Vagina (tissue), 2 donors: ENCODE results near the gene OTOS. TPM values are rescaled to one million over a fixed set of nuclear protein-coding genes. Genes with fewer than 3 reads are reported as not detected.

Source experiments
- DNase-seq, 2 donors: peaks; one replicate each; pipeline ENCODE4 v3.0.0-alpha.2; 2017; ENCODE audit errors: extremely low spot score in 2 of 2
- H3K27ac ChIP-seq: fragments of 200-600 bp; sonication (generic); one replicate; pipeline ENCODE4 v1.5.1; 2019
- H3K27me3 ChIP-seq: fragments of 200-600 bp; sonication (generic); one replicate; pipeline ENCODE4 v1.5.1; 2019
- H3K36me3 ChIP-seq, 2 donors: fragments of 200-600 bp; sonication (generic); one replicate each; pipeline ENCODE4 v1.5.1; 2017 to 2019
- H3K4me1 ChIP-seq: fragments of 200-600 bp; sonication (generic); one replicate; pipeline ENCODE4 v1.5.1; 2019
- H3K4me3 ChIP-seq, 2 donors: fragments of 200-600 bp; sonication (generic); 1 replicate in 1 of 2; 2 replicates in 1 of 2; pipeline ENCODE4 v1.5.1; 2016 to 2019
- H3K9me3 ChIP-seq: fragments of 200-600 bp; sonication (generic); one replicate; pipeline ENCODE4 v1.5.1; 2019
- POLR2A ChIP-seq, 2 donors: fragments of 450-650 bp; IDR thresholded peaks; one replicate each; pipeline ENCODE4 v1.6.1; 2017; ENCODE audit warnings: antibody characterized with exemption in 2 of 2, mild to moderate bottlenecking in 2 of 2, moderate library complexity in 2 of 2
- POLR2AphosphoS5 ChIP-seq, 2 donors: sonication (generic); formaldehyde crosslinking; IDR thresholded peaks; one replicate each; pipeline ENCODE4 v1.9.0; 2017; ENCODE audit warnings: antibody characterized with exemption in 2 of 2, mild to moderate bottlenecking in 2 of 2, low read depth in 1 of 2; ENCODE audit not compliant: insufficient read depth in 1 of 2
- intact Hi-C: fragments of 100-400 bp; cut with DNase I; formaldehyde crosslinking; loops from one replicate; pipeline ENCODE4 v1.15.1; 2023
- total RNA-seq: library from RNA; depleted of rRNA; stranded (reverse); fragments of >200 nt; gene quantifications from one replicate; pipeline ENCODE4 v1.2.3, GENCODE V29; 2016
- TF ChIP-seq, protein P1 (sequence below), 3 experiments: fragments of 450-650 bp in 2 of 3; fragments of 200-600 bp in 1 of 3; sonication (generic) in 1 of 3; IDR thresholded peaks; one replicate each; pipeline ENCODE4 v1.5.1; 2017 to 2019; ENCODE audit warnings: antibody characterized with exemption in 3 of 3, mild to moderate bottlenecking in 2 of 3, moderate library complexity in 2 of 3

Gene OTOS
- total RNA-seq, 1 donor from 2014 or later, result not detected

GRCh38 chr2:240147382-240147781 is 6.9 kb upstream of the OTOS start:
- no peaks in the 10 kb centered on the region for H3K27me3 ChIP-seq
- no peak overlapping the region for H3K27ac ChIP-seq
- no peaks in the 10 kb centered on the region for H3K4me1 ChIP-seq
- intact Hi-C loops, result loop anchor here (5.0 kb wide), 1 partner anchor 90 kb away; no protein-coding TSS in a partner anchor
- H3K36me3 ChIP-seq, result no peaks in the 10 kb centered on the region
- TF ChIP-seq, protein P1, sequence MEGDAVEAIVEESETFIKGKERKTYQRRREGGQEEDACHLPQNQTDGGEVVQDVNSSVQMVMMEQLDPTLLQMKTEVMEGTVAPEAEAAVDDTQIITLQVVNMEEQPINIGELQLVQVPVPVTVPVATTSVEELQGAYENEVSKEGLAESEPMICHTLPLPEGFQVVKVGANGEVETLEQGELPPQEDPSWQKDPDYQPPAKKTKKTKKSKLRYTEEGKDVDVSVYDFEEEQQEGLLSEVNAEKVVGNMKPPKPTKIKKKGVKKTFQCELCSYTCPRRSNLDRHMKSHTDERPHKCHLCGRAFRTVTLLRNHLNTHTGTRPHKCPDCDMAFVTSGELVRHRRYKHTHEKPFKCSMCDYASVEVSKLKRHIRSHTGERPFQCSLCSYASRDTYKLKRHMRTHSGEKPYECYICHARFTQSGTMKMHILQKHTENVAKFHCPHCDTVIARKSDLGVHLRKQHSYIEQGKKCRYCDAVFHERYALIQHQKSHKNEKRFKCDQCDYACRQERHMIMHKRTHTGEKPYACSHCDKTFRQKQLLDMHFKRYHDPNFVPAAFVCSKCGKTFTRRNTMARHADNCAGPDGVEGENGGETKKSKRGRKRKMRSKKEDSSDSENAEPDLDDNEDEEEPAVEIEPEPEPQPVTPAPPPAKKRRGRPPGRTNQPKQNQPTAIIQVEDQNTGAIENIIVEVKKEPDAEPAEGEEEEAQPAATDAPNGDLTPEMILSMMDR (IDR thresholded peaks at IDR 0.05), result no peak
- TF ChIP-seq POLR2A (IDR thresholded peaks at IDR 0.05) (no peak), POLR2AphosphoS5 (IDR thresholded peaks at IDR 0.05; ENCODE audit: insufficient read depth in 1 of 2, low read depth in 1 of 2) (no peak)
- no peak overlapping the region for H3K4me3 ChIP-seq
- DNase-seq, result no peak
- H3K9me3 ChIP-seq, result no peaks in the 10 kb centered on the region

- Histone ChIP-seq H3K27ac (no peak overlapping the region), H3K27me3 (no peaks in the 10 kb centered on the region), H3K4me1 (no peaks in the 10 kb centered on the region), H3K36me3 (no peaks in the 10 kb centered on the region), H3K4me3 (no peak overlapping the region), H3K9me3 (no peaks in the 10 kb centered on the region)
- intact Hi-C loops, result loop anchor here (5.0 kb wide), 1 partner anchor 89 kb away; no protein-coding TSS in a partner anchor
- DNase-seq, result no peak
- TF ChIP-seq, protein P1 (IDR thresholded peaks at IDR 0.05), result no peak
- TF ChIP-seq POLR2A (IDR thresholded peaks at IDR 0.05) (no peak), POLR2AphosphoS5 (IDR thresholded peaks at IDR 0.05; ENCODE audit: insufficient read depth in 1 of 2, low read depth in 1 of 2) (no peak)
These were observed 6.3 kb upstream of the OTOS start for GRCh38 chr2:240146627-240147278.

- Histone ChIP-seq H3K27ac (no peak overlapping the region), H3K4me1 (no peaks in the 10 kb centered on the region), H3K27me3 (no peaks in the 10 kb centered on the region), H3K9me3 (no peaks in the 10 kb centered on the region), H3K36me3 (no peaks in the 10 kb centered on the region), H3K4me3 (no peak overlapping the region)
- intact Hi-C loops, result loop anchor here (5.0 kb wide), 1 partner anchor 89 kb away; no protein-coding TSS in a partner anchor
- DNase-seq, result no peak
- TF ChIP-seq POLR2A (IDR thresholded peaks at IDR 0.05), result no peak
- no peak for TF ChIP-seq POLR2AphosphoS5 (IDR thresholded peaks at IDR 0.05; ENCODE audit: insufficient read depth in 1 of 2, low read depth in 1 of 2)
- TF ChIP-seq, protein P1 (IDR thresholded peaks at IDR 0.05), result no peak
These were observed 5.7 kb upstream of the OTOS start for GRCh38 chr2:240146141-240146561.

GRCh38 chr2:240145461-240145860 is 5.0 kb upstream of the OTOS start:
- Histone ChIP-seq H3K27me3 (no peaks in the 10 kb centered on the region), H3K36me3 (no peaks in the 10 kb centered on the region), H3K4me3 (no peak overlapping the region), H3K27ac (no peak overlapping the region), H3K4me1 (no peaks in the 10 kb centered on the region), H3K9me3 (no peaks in the 10 kb centered on the region)
- no peak for DNase-seq
- intact Hi-C loops, result loop anchor here (5.0 kb wide), 1 partner anchor 88 kb away; no protein-coding TSS in a partner anchor
- no peak for TF ChIP-seq POLR2A (IDR thresholded peaks at IDR 0.05)
- TF ChIP-seq, protein P1 (IDR thresholded peaks at IDR 0.05), result no peak
- TF ChIP-seq POLR2AphosphoS5 (IDR thresholded peaks at IDR 0.05; ENCODE audit: insufficient read depth in 1 of 2, low read depth in 1 of 2), result no peak

DNA sequence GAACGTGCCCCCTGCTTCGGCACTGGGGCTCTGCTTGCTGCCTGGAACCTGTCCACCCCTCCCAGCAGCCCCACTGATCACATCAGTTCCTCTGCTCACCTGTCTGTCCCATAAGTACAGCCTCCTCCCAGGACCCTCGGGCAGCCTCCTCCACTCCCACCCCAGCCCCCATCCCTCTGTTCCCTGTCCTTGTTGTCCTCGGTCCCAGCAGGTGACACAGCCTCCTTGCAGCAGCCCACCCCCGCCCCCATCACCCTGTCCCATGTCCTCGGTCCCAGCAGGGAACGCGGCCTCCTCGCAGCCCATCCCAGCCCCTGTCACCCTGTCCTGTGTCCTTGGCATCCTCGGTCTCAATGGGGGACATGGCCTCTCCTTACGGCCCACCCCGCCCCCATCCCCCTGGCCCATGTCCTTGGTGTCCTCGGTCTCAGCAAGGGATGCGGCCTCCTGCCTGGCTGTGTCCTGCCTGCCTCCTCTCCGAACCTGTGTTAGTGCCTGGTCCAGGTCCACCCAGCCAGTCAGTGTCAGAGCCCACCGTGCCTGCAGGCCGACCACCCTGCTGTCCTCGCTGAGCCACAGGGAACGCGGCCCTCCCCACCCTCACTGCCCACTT is 4.3 kb upstream of the OTOS start:
- Histone ChIP-seq H3K4me1 (no peaks in the 10 kb centered on the region), H3K27me3 (no peaks in the 10 kb centered on the region), H3K9me3 (no peaks in the 10 kb centered on the region), H3K4me3 (no peak overlapping the region), H3K27ac (no peak overlapping the region), H3K36me3 (no peaks in the 10 kb centered on the region)
- DNase-seq, result no peak
- intact Hi-C loops, result loop anchor here (5.0 kb wide), 2 partner anchors 87 to 273 kb away; no protein-coding TSS in a partner anchor
- no peak for TF ChIP-seq POLR2A (IDR thresholded peaks at IDR 0.05)
- TF ChIP-seq, protein P1 (IDR thresholded peaks at IDR 0.05), result no peak
- TF ChIP-seq POLR2AphosphoS5 (IDR thresholded peaks at IDR 0.05; ENCODE audit: insufficient read depth in 1 of 2, low read depth in 1 of 2), result no peak
